DOHH2 (cell line): ENCODE data around the gene LMOD3.

ENCODE experiments used
- EZH2phosphoT487 ChIP-seq: fragments of 200-600 bp; sonication (generic); IDR thresholded peaks from 2 replicates; pipeline ENCODE4 v1.6.1; 2017; ENCODE audit warnings: borderline replicate concordance, mild to moderate bottlenecking, antibody characterized with exemption, low read length, moderate library complexity, mixed read lengths
- TF ChIP-seq, protein P1 (sequence below): fragments of 200-600 bp; sonication (generic); IDR thresholded peaks from one replicate; pipeline ENCODE4 v1.5.1; 2014; ENCODE audit warnings: antibody characterized with exemption, mild to moderate bottlenecking, low read depth, low read length; ENCODE audit not compliant: poor library complexity, severe bottlenecking

DNA sequence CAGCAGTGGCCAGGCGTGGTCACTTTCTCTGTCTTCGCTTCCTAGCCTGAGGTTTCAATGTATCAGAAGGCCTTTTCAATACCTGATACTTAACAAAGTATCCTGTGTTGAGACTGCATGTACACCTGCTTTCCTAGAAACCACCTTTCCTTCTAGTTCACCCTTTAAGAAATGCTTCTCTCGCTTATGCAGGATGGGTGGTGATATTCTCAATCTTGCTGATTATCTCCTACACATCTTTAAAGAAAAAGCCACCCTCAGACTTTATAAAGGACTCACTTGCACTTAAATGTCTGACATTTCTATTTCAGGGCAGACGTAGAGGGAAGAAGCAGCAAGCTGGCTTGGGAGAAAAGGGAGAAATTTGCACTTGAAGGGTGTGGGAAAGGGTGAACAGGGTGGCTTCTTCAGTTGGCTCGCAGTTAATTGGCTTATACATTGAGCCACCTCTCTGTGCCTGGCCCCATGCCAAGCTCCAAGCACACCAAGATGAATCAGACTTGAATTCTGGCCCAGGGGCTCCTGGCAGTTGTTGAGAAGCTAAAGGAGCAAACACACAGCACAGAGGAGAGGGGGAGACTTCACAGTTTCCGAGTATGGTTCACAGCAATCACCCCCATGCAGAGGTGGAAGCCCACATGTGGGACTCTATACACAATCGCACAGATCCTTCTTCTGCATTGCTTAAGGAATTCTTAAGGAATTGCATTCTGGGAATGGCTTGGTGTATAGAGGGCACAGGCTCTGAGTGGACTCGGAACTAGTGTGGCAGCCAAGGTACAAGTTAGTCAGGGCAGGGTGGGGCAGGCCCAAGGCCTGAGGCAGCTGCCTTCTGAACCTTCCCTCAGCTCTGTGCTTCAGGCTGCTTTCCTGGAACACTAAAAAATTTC is 36.3 kb downstream of the LMOD3 start:
- TF ChIP-seq EZH2phosphoT487 = no peak
- TF ChIP-seq, protein P1, sequence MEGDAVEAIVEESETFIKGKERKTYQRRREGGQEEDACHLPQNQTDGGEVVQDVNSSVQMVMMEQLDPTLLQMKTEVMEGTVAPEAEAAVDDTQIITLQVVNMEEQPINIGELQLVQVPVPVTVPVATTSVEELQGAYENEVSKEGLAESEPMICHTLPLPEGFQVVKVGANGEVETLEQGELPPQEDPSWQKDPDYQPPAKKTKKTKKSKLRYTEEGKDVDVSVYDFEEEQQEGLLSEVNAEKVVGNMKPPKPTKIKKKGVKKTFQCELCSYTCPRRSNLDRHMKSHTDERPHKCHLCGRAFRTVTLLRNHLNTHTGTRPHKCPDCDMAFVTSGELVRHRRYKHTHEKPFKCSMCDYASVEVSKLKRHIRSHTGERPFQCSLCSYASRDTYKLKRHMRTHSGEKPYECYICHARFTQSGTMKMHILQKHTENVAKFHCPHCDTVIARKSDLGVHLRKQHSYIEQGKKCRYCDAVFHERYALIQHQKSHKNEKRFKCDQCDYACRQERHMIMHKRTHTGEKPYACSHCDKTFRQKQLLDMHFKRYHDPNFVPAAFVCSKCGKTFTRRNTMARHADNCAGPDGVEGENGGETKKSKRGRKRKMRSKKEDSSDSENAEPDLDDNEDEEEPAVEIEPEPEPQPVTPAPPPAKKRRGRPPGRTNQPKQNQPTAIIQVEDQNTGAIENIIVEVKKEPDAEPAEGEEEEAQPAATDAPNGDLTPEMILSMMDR = no peak
